WERI-Rb-1 (cell line): Measurements from ENCODE around the gene SLC51B.
A peak's percentile ranks its signal among the peaks of the same experiment; 100 is the strongest.

Experiments used
- DNase-seq: peaks from one replicate; pipeline ENCODE4 v3.0.0-alpha.2; 2020
- H3K27ac ChIP-seq: fragments of 250-450 bp; sonication (Bioruptor Pico); 2 replicates; pipeline ENCODE4 v1.5.1; 2020; ENCODE audit warnings: mild to moderate bottlenecking, moderate library complexity
- H3K27me3 ChIP-seq: fragments of 250-450 bp; sonication (Bioruptor Pico); 2 replicates; pipeline ENCODE4 v1.5.1; 2021; ENCODE audit warnings: mild to moderate bottlenecking, low read depth, moderate library complexity; ENCODE audit not compliant: insufficient read depth, severe bottlenecking
- H3K36me3 ChIP-seq: fragments of 250-450 bp; sonication (Bioruptor Pico); 2 replicates; pipeline ENCODE4 v1.5.1; 2020; ENCODE audit warnings: mild to moderate bottlenecking, moderate library complexity
- H3K4me3 ChIP-seq: 2 replicates; pipeline ENCODE4 v1.5.1; 2011; ENCODE audit warnings: low read depth, mild to moderate bottlenecking, control low read depth, low read length
- H3K9me3 ChIP-seq: fragments of 250-450 bp; sonication (Bioruptor Pico); 2 replicates; pipeline ENCODE4 v1.5.1; 2021; ENCODE audit warnings: mild to moderate bottlenecking, moderate library complexity; ENCODE audit not compliant: severe bottlenecking
- TF ChIP-seq, protein P1 (sequence below): IDR thresholded peaks from 2 replicates; pipeline ENCODE4 v1.5.1; 2011; ENCODE audit warnings: low read depth, mild to moderate bottlenecking, control low read depth, inconsistent platforms, low read length

Gene SLC51B

DNA sequence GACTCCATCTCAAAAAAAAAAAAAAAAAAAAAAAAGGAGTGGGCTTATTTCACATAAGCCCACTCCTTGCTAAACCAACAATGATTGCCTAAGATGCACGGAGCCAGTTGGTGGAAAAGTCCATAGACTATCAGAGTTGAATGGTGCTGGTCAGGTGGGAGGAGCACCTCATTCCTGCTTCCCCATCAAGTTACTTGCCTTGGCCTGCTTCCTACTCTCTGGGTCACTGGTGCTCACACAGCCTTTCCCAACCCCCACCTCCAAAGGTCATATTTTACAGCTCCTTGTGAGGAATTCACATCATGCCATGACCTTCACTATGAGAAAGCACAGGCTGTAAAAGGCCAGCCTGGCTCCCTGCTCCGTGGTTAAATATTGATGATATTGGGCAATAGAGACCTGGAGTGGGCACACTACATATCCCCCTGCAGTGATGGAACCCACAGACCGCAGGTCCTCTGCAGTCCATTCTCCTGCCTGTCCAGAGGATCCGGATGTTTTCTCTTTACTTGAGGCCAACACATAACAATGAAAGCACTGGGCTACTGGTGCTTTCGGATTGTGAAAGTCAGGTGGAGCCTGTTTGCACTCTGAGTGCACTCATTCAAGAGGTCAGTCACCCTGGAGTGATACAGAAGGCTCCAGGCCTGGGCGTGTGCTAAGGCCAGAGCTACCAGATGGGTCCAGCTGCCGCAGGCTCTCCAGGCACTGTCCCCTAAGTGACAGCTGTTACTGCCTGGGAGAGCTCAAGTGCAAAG, at the start of gene SLC51B:
SLC51B (plus strand) TSS at position 664 of the 758 bp plus-strand sequence. CDS start 4,618 bp downstream, outside the sequence.
- Histone ChIP-seq H3K9me3 (peaks cover 2% of the 10 kb centered on the region), H3K27ac (no peak within 1 kb of the TSS; the same call in 1 of the 2 replicates), H3K4me3 (no peak within 1 kb of the TSS), H3K27me3 (no peaks in the 10 kb centered on the region), H3K36me3 (no peaks in the 10 kb centered on the region)
- DNase-seq = peak; percentile 39
- TF ChIP-seq, protein P1, sequence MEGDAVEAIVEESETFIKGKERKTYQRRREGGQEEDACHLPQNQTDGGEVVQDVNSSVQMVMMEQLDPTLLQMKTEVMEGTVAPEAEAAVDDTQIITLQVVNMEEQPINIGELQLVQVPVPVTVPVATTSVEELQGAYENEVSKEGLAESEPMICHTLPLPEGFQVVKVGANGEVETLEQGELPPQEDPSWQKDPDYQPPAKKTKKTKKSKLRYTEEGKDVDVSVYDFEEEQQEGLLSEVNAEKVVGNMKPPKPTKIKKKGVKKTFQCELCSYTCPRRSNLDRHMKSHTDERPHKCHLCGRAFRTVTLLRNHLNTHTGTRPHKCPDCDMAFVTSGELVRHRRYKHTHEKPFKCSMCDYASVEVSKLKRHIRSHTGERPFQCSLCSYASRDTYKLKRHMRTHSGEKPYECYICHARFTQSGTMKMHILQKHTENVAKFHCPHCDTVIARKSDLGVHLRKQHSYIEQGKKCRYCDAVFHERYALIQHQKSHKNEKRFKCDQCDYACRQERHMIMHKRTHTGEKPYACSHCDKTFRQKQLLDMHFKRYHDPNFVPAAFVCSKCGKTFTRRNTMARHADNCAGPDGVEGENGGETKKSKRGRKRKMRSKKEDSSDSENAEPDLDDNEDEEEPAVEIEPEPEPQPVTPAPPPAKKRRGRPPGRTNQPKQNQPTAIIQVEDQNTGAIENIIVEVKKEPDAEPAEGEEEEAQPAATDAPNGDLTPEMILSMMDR = no peak

DNA sequence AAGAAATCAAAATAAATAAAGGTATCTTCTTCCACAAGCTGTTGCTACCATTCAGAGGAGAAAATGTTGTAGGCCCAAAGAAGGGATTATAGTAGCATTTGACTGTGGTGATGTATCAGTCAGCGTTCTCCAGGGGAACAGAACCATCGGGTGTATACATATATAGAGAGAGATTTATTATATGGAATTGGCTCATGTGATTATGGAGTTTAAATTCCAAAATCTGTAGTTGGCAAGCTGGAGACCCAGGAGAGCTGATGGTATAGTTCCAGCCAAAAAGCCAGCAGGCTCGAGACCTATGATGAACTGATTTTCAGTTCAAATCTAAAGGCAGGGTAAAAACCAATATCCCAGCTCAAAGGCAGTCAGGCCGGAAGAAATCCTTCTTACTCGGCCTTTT, 48.1 kb upstream of the SLC51B start:
- no peak overlapping the region for H3K27ac ChIP-seq
- no peaks in the 10 kb centered on the region for H3K27me3 ChIP-seq
- H3K4me3 ChIP-seq = no peak overlapping the region
- no peaks in the 10 kb centered on the region for H3K9me3 ChIP-seq
- TF ChIP-seq, protein P1 = no peak
- DNase-seq = no peak
- H3K36me3 ChIP-seq = no peaks in the 10 kb centered on the region

DNA sequence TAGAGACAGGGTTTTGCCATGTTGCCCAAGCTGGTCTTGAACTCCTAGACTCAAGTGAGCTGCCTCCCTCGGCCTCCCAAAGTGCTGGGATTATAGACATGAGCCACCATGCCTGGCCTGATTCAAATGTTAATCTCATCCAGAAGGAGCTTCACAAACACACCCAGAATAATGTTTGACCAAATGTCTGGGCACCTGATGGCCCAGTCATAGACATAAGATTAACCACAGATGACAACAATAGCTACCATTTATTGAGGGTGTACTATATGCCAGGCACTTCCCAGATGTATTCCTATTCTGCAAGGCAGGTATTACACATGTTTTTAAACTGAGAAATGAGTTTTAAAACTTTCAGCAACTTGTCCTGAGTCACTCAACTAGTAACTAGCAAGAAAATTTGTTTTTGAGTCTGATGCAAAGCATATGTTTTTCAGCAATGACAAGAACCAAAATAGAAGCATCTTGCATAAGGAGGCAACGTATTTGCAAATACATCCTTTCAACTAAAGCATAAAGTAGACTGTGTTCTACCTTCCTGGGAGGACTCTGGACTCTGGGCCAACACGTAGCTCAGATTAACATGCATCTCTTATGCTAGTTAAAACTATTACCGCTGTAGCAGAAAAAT, 47.3 kb upstream of the SLC51B start:
- Histone ChIP-seq H3K9me3 (no peaks in the 10 kb centered on the region), H3K36me3 (peaks cover 4% of the 10 kb centered on the region), H3K27me3 (no peaks in the 10 kb centered on the region), H3K4me3 (no peak overlapping the region), H3K27ac (no peak overlapping the region)
- DNase-seq = no peak
- TF ChIP-seq, protein P1 = no peak

DNA sequence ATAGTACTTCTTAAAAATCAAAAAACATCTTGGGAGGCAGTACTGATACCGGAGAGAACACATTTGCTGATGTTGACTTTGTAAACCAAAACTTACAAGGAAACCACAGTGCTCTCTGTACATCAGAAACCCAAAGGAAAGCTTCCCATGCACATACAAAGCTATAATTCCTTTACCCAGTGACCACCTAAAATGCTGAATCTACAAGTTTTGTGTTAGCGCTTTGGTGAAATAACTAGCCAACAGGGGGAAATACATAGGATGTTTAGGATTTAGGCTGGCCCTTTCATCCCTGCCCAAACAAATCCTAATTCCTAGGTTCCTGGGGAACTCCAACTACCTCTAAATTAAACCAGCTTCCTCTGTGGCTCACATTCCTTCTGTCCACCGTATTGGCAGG, 40.2 kb upstream of the SLC51B start:
- Histone ChIP-seq H3K36me3 (peaks cover 4% of the 10 kb centered on the region), H3K27ac (no peak overlapping the region)
- TF ChIP-seq, protein P1 = no peak

DNA sequence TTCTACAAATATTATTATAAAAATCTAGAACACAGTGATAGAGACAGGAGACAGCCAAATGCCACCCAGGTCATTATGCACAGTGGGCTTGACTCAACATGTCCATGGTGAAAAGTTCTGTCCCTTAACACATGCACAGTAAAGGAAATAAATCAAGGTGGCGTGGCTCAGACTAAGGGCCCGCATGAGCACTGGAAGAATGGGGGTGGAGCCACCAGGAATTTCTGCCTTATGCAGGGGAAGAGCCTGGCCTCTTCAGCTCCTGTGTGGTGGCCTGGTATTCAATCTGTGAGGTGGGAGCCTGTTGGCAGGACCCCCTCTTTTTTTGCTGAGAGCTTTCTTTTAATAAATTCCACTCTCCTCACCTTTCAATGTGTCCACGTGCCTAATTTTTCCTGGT, 38.3 kb upstream of the SLC51B start:
- TF ChIP-seq, protein P1 = no peak
- DNase-seq = no peak
- H3K36me3 ChIP-seq = peaks cover 4% of the 10 kb centered on the region

More for the DNA sequence above, 40.2 kb upstream of the SLC51B start:
- Histone ChIP-seq H3K27me3 (no peaks in the 10 kb centered on the region), H3K9me3 (no peaks in the 10 kb centered on the region), H3K4me3 (no peak overlapping the region)
- DNase-seq = no peak

More for the DNA sequence above, 38.3 kb upstream of the SLC51B start:
- H3K4me3 ChIP-seq = no peak overlapping the region
- H3K27ac ChIP-seq = no peak overlapping the region
- no peaks in the 10 kb centered on the region for H3K9me3 ChIP-seq
- no peaks in the 10 kb centered on the region for H3K27me3 ChIP-seq
